Liver (tissue), 9 donors: Measurements from ENCODE around the gene PYHIN1. TPM values are rescaled to one million over a fixed set of nuclear protein-coding genes. Genes with fewer than 3 reads are reported as not detected.

Experiments used
- DNase-seq: peaks from one replicate; pipeline ENCODE4 v3.0.0-alpha.2; 2017; ENCODE audit warnings: low spot score
- H3K27ac ChIP-seq, 2 donors: one replicate each; pipeline ENCODE4 v1.7.0; 2013; ENCODE audit warnings: inconsistent platforms in 2 of 2, low read length in 2 of 2, control low read depth in 1 of 2, low read depth in 1 of 2, mild to moderate bottlenecking in 1 of 2
- H3K27me3 ChIP-seq, 4 donors: one replicate each; pipeline versions ENCODE4 v1.6.1 to v1.7.0; 2013; ENCODE audit warnings: low read length in 3 of 4, inconsistent platforms in 1 of 4, mild to moderate bottlenecking in 1 of 4, moderate library complexity in 1 of 4; ENCODE audit not compliant: control insufficient read depth in 4 of 4, insufficient read depth in 4 of 4
- H3K36me3 ChIP-seq, 4 donors: one replicate each; pipeline versions ENCODE4 v1.6.1 to v1.7.0; 2013; ENCODE audit warnings: low read length in 3 of 4, mild to moderate bottlenecking in 3 of 4, low read depth in 1 of 4, moderate library complexity in 1 of 4; ENCODE audit not compliant: control insufficient read depth in 4 of 4, insufficient read depth in 3 of 4
- H3K4me1 ChIP-seq, 4 donors: one replicate each; pipeline versions ENCODE4 v1.6.1 to v1.7.0; 2013; ENCODE audit warnings: low read length in 3 of 4, mild to moderate bottlenecking in 3 of 4, moderate library complexity in 1 of 4; ENCODE audit not compliant: control insufficient read depth in 4 of 4, insufficient read depth in 4 of 4
- H3K4me3 ChIP-seq, 3 donors: one replicate each; pipeline versions ENCODE4 v1.6.1 to v1.7.0; 2013; ENCODE audit warnings: low read length in 3 of 3, control low read depth in 1 of 3, low read depth in 1 of 3, mild to moderate bottlenecking in 1 of 3
- H3K9ac ChIP-seq, 2 donors: one replicate each; pipeline ENCODE4 v1.7.0; 2013; ENCODE audit warnings: low read length in 2 of 2, mild to moderate bottlenecking in 2 of 2, moderate library complexity in 2 of 2, control low read depth in 1 of 2, low read depth in 1 of 2
- H3K9me3 ChIP-seq, 4 donors: one replicate each; pipeline versions ENCODE4 v1.6.1 to v1.7.0; 2013; ENCODE audit warnings: low read length in 3 of 4; ENCODE audit not compliant: control insufficient read depth in 4 of 4
- EGR1 ChIP-seq, 2 donors: IDR thresholded peaks; 2 replicates each; pipeline ENCODE4 v1.6.1; 2016 to 2018; ENCODE audit warnings: antibody characterized with exemption in 2 of 2, low read depth in 2 of 2
- FOXA1 ChIP-seq: IDR thresholded peaks from 2 replicates; pipeline ENCODE4 v1.6.1; 2016; ENCODE audit warnings: antibody characterized with exemption
- FOXA2 ChIP-seq: IDR thresholded peaks from 2 replicates; pipeline ENCODE4 v1.6.1; 2016; ENCODE audit warnings: antibody characterized with exemption
- GABPA ChIP-seq, 2 donors: IDR thresholded peaks in 1 of 2; conservative IDR thresholded peaks in 1 of 2; 2 replicates each; pipeline ENCODE4 v1.6.1; 2016; ENCODE audit warnings: antibody characterized with exemption in 2 of 2, mild to moderate bottlenecking in 1 of 2, moderate library complexity in 1 of 2
- HNF4A ChIP-seq, 2 donors: conservative IDR thresholded peaks; 2 replicates each; pipeline ENCODE4 v1.6.1; 2016; ENCODE audit warnings: antibody characterized with exemption in 2 of 2, mild to moderate bottlenecking in 2 of 2
- HNF4G ChIP-seq: IDR thresholded peaks from 2 replicates; pipeline ENCODE4 v1.6.1; 2016; ENCODE audit warnings: antibody characterized with exemption
- JUND ChIP-seq, 2 donors: IDR thresholded peaks; 2 replicates each; pipeline ENCODE4 v1.6.1; 2016; ENCODE audit warnings: antibody characterized with exemption in 2 of 2
- MAX ChIP-seq: IDR thresholded peaks from 2 replicates; pipeline ENCODE4 v1.6.1; 2016; ENCODE audit warnings: antibody characterized with exemption
- NR2F2 ChIP-seq: IDR thresholded peaks from 2 replicates; pipeline ENCODE4 v1.6.1; 2016; ENCODE audit warnings: antibody characterized with exemption
- RAD21 ChIP-seq, 2 donors: IDR thresholded peaks; 2 replicates each; pipeline ENCODE4 v1.6.1; 2016; ENCODE audit warnings: antibody characterized with exemption in 2 of 2, mild to moderate bottlenecking in 2 of 2
- REST ChIP-seq: IDR thresholded peaks from 2 replicates; pipeline ENCODE4 v1.6.1; 2016; ENCODE audit warnings: antibody characterized with exemption, mild to moderate bottlenecking
- RXRA ChIP-seq, 2 donors: IDR thresholded peaks; 2 replicates each; pipeline ENCODE4 v1.6.1; 2017 to 2018; ENCODE audit warnings: antibody characterized with exemption in 2 of 2, mild to moderate bottlenecking in 1 of 2
- SP1 ChIP-seq: IDR thresholded peaks from 2 replicates; pipeline ENCODE4 v1.6.1; 2018; ENCODE audit warnings: antibody characterized with exemption, mild to moderate bottlenecking
- TAF1 ChIP-seq: conservative IDR thresholded peaks from 2 replicates; pipeline ENCODE4 v1.6.1; 2016; ENCODE audit warnings: antibody characterized with exemption, mild to moderate bottlenecking
- YY1 ChIP-seq: IDR thresholded peaks from 2 replicates; pipeline ENCODE4 v1.6.1; 2016; ENCODE audit warnings: antibody characterized with exemption, mild to moderate bottlenecking
- ZBTB33 ChIP-seq: IDR thresholded peaks from 2 replicates; pipeline ENCODE4 v1.6.1; 2016; ENCODE audit warnings: antibody characterized with exemption
- WGBS: extraction: QIAGEN DNeasy Blood & Tissue Kit; methylation state at CpG from one replicate; pipeline ENCODE4 v1.1.7; 2013; 5-methylcytosine and 5-hydroxymethylcytosine counted together
- polyA plus RNA-seq, 2 donors: library from polyadenylated mRNA; stranded (reverse) in 1 of 2; unstranded in 1 of 2; fragments of 200-250 nt in 1 of 2; fragments of >200 nt in 1 of 2; fragmentation: Nextera tagmentation in 1 of 2; extraction: Ambion mirVana in 1 of 2; gene quantifications; one replicate each; pipeline versions ENCODE4 v1.2.1 to v1.2.3, GENCODE V29; 2013 to 2015
- total RNA-seq, 2 donors: library from RNA; depleted of rRNA; stranded (reverse); fragments of >200 nt; gene quantifications; one replicate each; pipeline ENCODE4 v1.2.3, GENCODE V29; 2014
- TF ChIP-seq, protein P1 (sequence below): fragments of 150-350 bp; IDR thresholded peaks from 2 replicates; pipeline ENCODE4 v1.5.1; 2017; ENCODE audit warnings: improper control_type of control experiment, low read depth, low read length; ENCODE audit not compliant: missing input control
- TF ChIP-seq, protein P2 (sequence below): IDR thresholded peaks from 2 replicates; pipeline ENCODE4 v1.6.1; 2016; ENCODE audit warnings: antibody characterized with exemption
- donor health status: healthy.
- donor health status: healthy.
- donor health status: healthy.
- donor health status: healthy.
- donor health status: healthy.

Gene PYHIN1
- total and polyA plus RNA-seq, 4 donors = 0.32 to 1.3 (median 0.74) TPM

DNA sequence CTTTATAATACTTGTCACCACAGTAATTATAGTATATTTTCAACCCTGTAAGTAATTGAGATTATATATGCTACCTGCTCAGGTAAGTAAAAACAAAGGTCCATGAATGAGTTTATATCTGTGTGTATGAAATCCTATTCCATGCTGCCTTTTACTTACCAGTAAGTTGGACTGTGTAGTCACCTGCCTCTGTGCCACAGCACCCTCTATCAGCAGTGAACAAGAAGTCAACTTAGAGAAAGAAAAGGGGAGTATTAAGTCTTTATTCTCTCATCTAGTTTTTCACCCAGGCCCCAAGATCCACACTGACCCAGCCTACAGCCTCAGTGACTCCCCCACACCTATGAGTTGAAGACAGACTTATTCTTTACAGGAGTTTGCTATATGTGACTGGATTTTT, 41.5 kb downstream of the PYHIN1 start:
- H3K27me3 ChIP-seq = peaks cover 0 to 2% (median 0%) of the 10 kb centered on the region in 4 donors
- no peak for TF ChIP-seq NR2F2
- peak in 1 of 2 donors; percentile 5 for TF ChIP-seq RAD21 (IDR thresholded peaks at IDR 0.05)
- H3K4me3 ChIP-seq = no peak overlapping the region
- H3K36me3 ChIP-seq = no peaks in the 10 kb centered on the region
- H3K9ac ChIP-seq = no peak overlapping the region
- DNase-seq = no peak
- H3K27ac ChIP-seq = no peak overlapping the region
- no peaks in the 10 kb centered on the region for H3K9me3 ChIP-seq
- H3K4me1 ChIP-seq = no peaks in the 10 kb centered on the region

GRCh38 chr1:158976219-158976618, 44.9 kb downstream of the PYHIN1 start:
- Histone ChIP-seq H3K27me3 (no peaks in the 10 kb centered on the region), H3K9ac (no peak overlapping the region), H3K27ac (no peak overlapping the region), H3K9me3 (no peaks in the 10 kb centered on the region), H3K36me3 (no peaks in the 10 kb centered on the region), H3K4me3 (no peak overlapping the region), H3K4me1 (no peaks in the 10 kb centered on the region)
- no peak for TF ChIP-seq HNF4G
- TF ChIP-seq NR2F2 = no peak
- no peak for TF ChIP-seq RAD21 (IDR thresholded peaks at IDR 0.05)
- no peak for TF ChIP-seq EGR1 (IDR thresholded peaks at IDR 0.05; ENCODE audit: low read depth in 2 of 2)
- TF ChIP-seq TAF1 = no peak
- no peak for TF ChIP-seq RXRA (IDR thresholded peaks at IDR 0.05)
- TF ChIP-seq ZBTB33 = no peak
- TF ChIP-seq YY1 = no peak
- no peak for TF ChIP-seq REST
- TF ChIP-seq JUND (IDR thresholded peaks at IDR 0.05) = no peak
- TF ChIP-seq, protein P1, sequence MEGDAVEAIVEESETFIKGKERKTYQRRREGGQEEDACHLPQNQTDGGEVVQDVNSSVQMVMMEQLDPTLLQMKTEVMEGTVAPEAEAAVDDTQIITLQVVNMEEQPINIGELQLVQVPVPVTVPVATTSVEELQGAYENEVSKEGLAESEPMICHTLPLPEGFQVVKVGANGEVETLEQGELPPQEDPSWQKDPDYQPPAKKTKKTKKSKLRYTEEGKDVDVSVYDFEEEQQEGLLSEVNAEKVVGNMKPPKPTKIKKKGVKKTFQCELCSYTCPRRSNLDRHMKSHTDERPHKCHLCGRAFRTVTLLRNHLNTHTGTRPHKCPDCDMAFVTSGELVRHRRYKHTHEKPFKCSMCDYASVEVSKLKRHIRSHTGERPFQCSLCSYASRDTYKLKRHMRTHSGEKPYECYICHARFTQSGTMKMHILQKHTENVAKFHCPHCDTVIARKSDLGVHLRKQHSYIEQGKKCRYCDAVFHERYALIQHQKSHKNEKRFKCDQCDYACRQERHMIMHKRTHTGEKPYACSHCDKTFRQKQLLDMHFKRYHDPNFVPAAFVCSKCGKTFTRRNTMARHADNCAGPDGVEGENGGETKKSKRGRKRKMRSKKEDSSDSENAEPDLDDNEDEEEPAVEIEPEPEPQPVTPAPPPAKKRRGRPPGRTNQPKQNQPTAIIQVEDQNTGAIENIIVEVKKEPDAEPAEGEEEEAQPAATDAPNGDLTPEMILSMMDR = no peak
- no peak for TF ChIP-seq FOXA1
- TF ChIP-seq MAX = no peak
- no peak for TF ChIP-seq HNF4A (conservative IDR thresholded peaks at IDR 0.05)
- no peak for TF ChIP-seq FOXA2
- TF ChIP-seq, protein P2, sequence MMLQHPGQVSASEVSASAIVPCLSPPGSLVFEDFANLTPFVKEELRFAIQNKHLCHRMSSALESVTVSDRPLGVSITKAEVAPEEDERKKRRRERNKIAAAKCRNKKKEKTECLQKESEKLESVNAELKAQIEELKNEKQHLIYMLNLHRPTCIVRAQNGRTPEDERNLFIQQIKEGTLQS = no peak
- TF ChIP-seq GABPA (IDR thresholded peaks at IDR 0.05 in 1 of 2, conservative IDR thresholded peaks at IDR 0.05 in 1 of 2) = no peak
- no peak for TF ChIP-seq SP1
- 36% methylated on average over 4 of the region's 4 CpGs for WGBS
- no peak for DNase-seq
